NCI-H510A treated with DMSO at 0.1 percent for 48 hours (cell line): ENCODE results near the gene RBM6.

ENCODE experiments used
- DNase-seq: peaks from one replicate; lab custom pipeline; 2025; lab: John Stamatoyannopoulos, UW

The RBM6 gene

DNA sequence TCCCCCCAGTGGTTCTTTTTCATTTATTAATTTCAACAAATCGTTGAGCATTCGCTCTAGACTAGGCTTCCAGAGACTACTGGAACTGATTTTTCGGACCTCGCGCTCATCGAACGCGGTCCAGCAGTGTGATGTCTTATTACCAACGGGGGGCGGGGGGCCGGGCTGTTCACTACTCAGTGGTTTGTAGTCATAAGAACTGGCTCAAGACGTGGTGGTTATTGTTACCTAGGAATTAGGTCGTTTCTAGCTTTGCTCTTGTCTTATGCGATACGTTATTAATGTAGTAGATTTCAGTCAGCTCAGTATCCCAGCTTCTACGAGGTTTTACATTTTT lies 149.6 kb downstream of the RBM6 start:
- no peak for DNase-seq

DNA sequence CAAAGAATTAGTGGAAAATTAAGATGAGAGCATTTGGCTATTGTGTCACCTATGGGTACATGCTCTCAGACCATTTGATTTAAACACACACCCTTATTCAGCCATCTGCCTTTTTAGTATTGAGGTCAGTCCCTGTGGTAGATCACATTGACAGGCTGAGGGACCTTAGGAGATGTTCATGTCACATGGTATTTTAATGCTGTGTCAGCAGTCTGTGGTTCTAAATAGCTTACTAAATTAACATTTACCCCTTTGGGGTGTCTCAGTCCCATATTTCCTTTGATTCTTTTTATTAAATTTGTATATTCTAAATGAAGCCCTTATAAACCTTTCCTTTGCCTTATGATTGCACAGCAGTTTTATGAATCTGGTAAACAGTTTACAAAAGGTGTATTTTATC lies 151.0 kb downstream of the RBM6 start:
- no peak for DNase-seq

DNA sequence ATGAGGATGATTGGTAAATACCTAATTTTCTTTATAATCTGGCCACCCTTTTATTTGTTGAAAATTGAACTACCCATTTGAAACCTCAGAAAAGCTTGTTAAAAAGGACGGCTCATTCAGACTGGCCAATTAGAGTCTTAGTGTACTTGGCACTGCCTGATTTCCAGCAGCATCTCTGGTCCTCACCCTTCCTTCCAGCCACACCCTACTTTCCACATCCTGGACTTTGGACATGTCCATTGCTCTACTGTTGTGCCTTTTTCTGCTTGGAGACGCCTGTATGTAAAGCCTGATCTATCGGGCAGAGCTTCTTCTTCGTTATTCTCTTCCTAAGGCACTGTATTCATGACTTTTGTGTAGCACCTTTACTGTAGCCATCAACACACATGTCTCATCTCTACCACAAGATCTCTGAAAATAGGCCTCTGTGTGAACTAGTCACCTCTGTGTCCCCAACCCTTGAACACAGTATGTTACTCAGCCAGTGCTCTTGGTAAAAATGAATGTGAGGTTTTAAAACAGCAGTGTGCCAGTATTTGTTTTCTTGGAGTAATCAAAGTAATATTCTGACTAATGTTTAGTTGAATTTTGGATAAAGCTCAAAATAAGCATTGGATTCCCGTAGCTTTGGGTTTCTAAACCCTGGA lies 155.5 kb downstream of the RBM6 start:
- DNase-seq: no peak

DNA sequence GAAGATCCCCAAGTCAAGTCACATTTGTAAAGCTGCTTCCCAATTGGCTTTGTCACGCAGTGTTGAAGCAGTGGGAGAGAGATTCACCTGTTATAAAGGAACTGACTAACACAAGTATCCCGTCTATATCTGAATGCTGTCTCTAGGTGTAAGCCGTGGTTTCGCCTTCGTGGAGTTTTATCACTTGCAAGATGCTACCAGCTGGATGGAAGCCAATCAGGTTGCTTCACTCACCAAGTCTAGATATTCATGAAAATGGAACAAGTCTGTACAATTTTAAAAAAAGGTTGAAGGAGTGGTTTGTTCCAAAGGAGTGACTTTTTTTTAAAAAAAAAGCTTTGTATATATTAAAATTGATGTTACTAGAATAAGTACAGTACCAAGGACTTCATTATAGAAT lies 160.4 kb downstream of the RBM6 start:
- no peak for DNase-seq

DNA sequence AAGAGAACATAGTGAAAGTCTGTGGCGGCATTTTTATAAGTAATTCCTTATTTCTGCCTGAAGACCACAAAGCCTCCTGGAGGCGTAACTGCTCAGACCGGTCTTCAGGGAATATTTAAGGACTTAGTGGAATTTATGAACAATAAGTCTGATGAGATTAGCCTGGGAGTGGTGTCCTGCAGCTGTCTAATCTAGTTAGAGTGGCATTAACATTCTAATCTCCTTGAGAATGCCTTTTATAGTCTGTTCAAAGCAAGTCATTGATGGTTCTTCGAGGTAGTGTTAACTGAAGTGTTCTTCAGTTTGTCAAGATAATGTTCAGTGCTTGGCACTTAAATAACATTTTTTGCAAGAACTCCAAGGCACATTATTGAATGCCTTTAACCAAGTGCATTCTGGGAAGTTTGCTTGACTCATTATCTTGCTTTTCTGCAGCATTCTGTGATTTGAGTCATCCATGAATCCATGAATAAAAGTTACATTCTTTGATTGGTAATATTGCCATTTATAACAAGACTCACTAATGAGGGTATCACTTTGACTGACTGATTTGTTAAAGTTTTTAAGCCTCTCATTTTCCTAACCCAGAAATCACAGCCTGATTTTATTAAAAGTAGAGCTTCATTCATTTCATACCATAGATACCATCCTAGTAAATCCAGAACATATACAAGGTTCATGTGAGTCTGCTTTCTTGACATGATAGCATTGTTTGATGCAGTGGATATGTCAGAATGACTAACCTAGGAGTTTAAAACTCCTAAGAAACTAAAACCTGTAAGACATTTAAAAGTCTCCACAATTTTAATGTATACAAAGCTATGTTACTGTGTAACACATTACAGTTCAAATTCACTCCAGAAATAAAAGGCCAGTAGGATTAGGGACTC lies 161.3 kb downstream of the RBM6 start:
- DNase-seq: no peak

DNA sequence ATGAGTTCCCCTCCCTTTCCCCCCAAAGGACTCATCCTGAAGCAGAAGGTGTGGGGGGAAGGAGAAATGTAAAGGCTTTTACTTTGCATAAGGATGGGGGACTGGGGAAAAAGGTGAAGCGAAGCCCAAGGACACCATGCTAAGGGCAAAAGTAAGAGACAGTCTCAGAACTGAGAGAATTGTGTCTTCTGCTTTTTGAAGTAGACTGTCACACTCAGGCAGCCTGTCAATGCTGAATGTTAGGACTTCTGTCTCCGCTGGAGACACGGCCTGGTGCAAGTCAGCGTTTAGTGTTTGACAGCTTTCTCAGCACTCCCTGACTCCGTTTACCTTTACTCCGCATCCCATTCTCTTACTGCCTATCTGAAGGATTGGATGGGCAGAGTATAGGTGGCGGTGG lies 162.6 kb downstream of the RBM6 start:
- no peak for DNase-seq

DNA sequence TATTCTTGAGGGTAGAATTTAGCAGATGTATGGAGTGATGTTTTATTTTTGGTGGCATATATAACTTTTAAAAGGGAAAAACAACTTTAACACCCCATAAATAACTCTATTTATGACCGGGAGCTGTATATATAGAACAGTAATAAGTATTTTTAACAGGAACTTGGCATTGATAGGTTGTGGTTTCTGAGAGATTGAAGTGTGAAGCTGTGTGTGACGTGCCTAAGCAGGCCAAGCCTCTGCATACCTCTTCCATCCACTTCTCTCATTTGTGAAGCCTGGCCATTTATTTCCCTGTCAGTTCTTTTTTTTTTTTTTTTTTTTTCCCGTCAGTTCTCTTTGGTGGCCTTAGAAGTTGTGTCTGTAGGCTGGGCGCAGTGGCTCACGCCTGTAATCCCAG lies 171.8 kb downstream of the RBM6 start:
- no peak for DNase-seq

DNA sequence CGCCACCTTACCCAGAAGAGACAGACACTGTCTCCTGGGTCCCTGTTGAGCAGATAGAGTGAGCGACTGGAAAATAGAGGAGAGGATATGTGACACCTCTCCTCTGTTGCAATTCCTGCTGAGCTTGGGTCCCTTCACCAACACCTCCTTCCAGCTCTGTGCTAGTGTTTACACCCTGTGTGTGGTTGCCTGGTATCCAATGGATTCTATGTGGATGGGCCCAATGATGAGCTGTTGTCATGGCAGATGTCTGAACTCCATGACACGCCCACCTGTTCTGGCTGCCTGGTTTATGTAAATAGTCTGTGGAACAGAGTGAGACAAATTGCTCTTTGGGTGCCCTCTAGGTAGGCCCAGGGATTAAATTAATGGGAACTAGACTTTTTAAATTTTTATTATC lies 172.5 kb downstream of the RBM6 start:
- DNase-seq: peak; percentile 77

DNA sequence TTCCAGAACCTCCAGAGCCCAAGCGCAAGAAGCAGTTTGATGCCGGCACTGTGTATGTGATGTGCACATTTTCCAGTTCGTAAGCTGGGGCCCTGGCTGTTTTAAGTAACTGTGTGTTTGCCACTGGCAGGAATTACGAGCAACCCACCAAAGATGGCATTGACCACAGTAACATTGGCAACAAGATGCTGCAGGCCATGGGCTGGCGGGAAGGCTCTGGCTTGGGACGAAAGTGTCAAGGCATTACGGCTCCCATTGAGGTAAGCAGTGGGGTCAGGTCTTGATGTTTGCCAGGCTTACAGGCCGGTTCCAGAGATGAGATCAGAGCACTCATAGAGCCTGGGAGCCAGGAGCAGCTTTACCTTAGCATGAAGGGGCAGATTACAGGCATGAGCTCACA lies 177.2 kb downstream of the RBM6 start:
- DNase-seq: no peak

DNA sequence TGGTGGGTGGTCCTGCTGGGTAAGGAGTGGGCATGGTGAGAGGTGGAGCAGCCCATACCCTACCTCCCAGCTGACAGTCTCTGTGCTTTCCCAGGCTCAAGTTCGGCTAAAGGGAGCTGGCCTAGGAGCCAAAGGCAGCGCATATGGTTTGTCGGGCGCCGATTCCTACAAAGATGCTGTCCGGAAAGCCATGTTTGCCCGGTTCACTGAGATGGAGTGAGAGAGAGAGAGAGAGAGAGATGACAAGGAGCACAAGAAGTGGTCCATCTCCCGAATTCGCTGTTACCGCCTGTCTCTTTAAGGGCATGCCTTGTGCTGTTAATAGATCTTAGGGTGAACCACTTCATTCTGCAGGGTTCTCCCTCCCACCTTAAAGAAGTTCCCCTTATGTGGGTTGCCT lies 178.3 kb downstream of the RBM6 start:
- no peak for DNase-seq

DNA sequence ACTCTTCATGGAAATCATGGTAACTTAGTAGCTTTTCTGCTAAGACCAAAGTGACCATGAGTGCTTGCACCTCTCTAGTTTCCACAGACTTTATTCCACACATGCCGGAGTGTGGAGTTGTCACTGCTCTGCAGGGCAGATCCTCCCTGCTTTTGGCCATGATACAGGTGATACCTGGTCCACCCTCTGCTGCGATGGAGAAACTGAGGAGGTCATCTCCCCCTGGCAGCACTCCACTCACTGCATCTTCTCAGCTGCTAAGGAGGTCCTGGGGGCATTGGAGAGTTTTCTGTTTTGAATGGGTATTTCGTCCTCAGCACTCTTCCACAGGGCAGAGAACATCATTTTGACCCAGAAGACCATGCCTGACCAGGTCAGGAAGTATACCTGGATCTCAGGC lies 179.8 kb downstream of the RBM6 start:
- no peak for DNase-seq

DNA sequence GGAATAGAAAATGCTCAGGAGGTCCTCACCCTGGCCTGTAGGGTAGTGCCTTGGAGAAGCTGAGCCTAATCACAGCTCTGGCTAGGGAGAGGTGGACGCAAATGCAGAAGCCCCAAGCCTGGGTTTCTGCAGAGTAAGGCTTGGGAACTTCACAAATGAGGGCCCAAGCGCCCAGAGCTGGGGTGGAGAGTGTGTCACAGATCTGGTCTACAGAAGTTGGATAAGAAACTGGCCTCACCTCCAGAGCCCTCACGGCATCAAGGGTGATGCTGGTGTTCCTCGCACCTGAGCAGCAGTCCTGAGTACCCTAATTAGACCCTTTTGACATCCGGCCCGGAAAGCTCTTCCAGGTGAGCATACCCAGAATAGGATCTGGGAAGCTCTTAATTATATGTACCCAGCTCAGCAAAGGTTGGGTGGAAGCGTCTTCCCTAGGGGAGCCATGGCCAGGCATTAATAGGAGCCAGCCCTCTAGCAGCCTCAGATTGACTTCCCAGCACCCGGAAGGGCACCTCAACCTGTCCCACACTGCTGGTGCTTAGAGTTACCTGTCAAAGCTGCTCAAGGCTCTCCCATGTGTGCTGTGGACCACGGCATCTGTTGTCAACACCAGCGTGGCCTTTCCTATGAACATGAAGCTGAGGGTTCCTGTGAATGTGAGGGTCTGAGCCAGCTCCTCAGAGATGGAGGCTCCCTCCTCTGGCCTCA lies 180.6 kb downstream of the RBM6 start:
- no peak for DNase-seq

DNA sequence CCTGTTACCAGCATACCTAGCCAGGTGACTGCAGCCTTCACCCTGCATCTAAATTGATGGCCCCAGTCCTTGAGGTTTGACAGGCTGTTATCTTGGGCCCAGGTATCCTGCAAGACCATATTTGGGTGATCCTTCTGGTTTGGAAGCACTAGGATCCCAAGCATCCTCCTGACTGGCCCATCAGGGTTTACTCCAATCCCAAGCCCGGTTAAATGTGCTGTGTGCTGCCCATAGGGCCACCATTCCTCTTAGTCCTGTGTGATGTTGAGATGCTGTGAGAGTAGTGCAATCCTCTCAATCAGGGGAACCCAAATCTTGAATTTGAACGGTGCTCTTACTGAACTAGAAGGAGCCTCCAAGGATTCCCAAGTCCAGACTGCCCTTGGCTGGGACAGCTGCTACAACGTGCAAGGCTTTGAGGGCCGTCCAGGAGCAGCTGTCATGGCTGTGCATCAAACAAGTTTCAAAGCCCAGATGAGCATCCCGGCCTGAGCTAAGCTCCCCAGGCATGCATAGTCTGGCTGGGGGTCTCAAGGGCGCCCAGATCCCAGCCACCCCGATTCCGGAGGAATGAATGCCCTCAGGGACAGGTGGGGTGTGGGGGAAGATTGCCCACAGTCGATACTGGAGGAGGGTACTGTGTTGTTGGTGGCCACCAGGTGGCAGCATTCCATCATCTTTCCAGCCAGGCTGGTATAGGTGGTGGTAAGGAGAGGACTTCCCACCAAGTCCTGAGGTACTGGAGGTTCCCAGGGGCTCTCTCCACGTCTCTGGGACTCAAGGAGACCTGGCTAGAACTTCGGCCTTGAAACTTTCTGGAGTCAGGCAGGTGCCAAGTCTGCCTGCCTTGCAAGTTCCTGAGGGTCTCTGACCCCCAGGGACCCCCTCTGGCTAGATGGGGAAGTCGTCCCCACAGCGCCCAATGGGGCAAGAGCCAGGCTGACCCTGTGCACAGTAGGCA lies 181.4 kb downstream of the RBM6 start:
- peak; percentile 63 for DNase-seq

DNA sequence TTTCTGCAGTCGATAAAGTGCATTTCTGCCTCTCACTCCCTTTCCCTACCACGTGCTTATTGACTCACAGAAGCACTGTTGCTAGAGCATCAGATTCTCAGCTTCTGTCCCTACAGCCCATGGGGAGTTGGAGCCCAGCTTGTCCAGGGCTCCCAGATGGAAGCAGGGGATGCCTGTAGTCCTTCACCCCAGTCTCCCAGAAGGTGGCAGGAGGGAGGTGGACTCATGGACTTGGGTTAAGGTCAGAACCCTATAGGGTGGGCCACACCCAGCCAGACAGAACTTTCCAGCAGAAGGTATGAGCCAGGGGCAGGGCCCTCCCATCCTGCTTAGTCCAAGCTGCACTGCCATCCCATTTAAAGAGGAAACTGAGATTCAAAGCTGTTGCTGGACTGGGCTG lies 182.1 kb downstream of the RBM6 start:
- DNase-seq: no peak

DNA sequence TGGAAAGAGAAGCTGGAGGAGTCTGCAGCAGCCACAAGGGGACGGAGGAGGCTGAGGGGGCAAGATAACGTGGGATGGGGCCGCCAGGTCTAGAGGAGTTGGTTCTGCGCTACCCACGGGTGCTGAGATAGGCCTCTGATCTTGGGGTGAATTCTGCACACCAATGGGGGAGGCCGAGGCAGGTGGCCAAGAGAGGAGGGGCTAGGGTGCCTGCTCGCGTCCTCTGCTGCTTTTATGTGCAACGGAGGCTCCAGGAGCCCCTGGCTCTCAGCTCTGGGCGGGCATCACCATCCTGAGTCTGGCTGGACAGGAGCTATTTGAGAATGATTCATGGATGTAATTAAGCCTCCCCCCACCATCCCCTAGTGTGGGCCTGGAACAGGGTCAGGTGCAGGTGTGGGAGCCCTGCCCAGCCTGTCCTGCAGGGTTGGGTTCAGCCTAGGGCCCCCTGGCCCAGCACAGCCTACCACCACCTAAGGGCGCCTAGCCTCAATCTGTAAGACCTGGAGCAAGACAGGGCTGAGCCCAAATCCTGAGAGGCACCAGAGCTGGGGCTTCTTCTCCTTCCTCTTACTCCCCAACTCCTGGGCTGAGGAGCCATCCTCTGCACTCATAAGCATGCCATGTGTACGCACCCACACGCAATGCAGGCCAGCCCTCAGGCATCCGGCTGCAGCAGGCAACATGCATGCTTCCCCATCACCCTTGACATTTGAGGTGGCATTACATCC lies 182.9 kb downstream of the RBM6 start:
- DNase-seq: no peak

DNA sequence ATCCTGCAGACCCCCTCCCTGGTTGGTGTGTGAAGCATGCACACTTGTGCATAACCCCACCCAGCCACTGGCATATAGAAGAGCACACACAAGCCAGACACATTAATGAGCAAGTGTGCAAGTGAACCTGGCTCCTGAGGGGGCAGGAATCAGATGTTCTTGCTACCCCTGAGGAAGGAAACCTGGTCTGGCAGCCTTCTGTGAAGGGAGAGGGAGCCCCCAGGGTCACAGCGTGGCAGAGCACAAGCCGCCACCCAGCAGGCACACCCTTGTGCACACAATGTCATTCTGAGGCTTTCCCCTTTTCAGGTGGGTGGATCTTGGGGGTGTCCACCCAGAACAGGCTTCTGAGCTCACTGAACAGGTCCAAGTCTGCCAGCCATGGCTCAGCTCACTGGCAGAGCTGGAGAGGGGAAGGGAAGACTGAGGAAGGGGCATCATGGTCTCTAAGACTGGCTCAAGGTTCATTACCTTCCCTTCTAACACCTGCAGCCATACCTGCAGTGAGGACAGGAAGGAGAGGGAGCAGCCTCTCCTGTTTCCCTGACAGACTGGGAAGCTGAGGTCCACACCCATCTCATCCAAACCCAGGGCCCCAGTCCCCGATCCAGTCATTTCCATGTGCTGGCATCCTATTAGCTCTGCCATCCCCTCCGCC lies 183.6 kb downstream of the RBM6 start:
- no peak for DNase-seq

DNA sequence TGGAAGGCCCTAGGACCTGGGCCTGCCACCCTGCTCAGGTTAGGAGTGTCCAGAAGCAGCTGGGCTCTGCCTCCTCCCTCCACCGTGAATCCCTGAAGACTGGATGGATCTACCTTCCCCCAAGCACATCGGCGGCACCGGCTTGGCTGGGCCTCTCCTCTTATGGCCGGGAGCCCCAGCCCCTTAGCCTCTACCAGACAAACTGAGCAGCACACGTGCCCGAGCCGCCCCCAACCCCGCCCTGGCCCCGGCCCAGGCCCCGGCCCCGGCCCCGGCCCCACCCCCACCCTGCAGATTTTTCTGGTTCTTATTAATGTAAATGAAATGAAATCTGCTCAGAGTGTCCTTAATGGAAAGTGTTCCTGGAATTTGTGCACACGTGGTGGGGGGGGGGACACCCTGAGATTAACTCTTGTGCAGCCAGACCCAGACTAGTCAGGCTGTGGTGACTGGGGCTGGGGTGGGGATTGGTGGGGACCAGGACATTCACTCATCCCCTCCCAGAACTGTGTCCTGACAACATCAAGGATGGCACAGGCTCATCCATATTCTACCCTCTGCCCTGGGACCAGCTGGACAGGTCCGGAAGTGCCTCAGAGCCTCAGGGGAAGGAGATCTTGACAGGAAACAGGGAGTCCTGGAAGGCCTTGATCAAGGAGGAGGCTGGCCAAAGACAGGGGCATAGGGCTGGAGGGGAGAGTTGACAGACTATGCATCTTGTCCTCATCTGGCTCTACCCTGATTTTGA lies 184.3 kb downstream of the RBM6 start:
- DNase-seq: no peak

DNA sequence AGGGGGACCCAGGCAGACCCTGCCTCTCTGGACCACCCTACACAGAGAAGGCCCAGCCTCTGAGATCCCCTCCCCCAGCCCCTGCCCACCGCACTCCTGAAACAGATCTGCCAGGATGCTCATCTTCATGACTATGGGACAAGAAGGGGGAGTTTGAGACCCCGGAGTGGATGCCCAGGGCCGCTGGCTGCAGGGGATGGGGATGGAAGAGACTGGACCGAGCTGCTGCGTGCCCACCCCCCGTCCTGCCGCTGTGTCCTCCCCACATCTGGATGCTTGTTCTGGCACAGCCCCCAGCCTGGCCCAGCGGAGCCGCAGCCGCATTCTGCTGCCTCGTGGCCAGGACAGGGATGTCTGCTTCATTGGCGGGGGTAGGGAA lies 184.8 kb downstream of the RBM6 start:
- no peak for DNase-seq

DNA sequence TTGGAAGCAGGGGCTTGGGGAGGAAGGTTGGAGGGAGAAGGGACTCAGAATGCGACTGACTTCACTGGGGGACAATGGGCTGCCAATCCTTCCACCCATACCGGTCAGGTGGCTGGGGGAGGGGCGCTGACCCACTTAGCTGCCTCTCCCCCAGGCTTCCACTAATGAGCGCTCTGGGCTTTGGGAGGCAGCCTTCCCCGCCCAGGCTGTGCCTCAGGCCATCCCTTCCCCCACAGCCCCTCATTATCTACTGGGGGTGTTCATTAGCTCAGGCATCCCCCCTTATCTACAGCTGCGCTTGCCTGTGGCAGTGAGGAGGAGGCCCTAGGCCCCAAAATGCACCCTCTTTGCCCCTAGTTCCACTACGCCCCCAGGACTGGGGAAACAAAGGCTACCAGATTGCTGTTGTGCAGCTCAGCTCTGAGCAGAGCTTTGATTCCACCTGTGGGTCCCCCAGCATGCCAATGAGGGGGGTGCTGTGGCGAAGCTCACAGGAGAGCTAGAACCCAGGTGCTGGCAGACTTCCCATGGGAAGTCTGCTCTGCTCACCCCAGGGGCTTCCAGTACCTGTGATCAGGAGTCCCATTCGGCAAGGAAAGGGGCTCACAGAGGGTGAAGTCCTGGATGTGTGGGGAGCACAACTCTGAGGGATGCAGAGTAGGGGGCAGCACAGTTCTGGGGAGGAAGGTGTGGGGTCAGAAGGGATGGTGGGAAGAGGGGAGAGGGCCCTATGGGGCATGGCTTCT lies 185.8 kb downstream of the RBM6 start:
- no peak for DNase-seq
